Posterior vena cava (tissue), 2 donors: Measurements from ENCODE around the gene PROX1. TPM values are rescaled to one million over a fixed set of nuclear protein-coding genes. Genes with fewer than 3 reads are reported as not detected.
"Not testable (repeated sequence)": the region's sequence is repeated elsewhere in the genome, so short reads cannot be mapped to it uniquely, and the experiment has no call there.

Experiments
- DNase-seq: peaks from one replicate; pipeline ENCODE4 v3.0.0-alpha.2; 2020; ENCODE audit warnings: low spot score
- intact Hi-C, 2 donors: fragments of 100-400 bp; cut with DNase I; formaldehyde crosslinking; loops; one replicate each; pipeline versions ENCODE4 v1.14.1 to v1.14.2; 2022 to 2023
- total RNA-seq, 2 donors: library from RNA; stranded (reverse); fragmentation: NEBNext Ultra II Directional; extraction: Animal tissue kit (Norgen Biotek cat#: 25700); gene quantifications; one replicate each; pipeline ENCODE4 v1.2.1, GENCODE V29; 2021
- donor health status: DM: yes; HTN: yes; CAD: no.
- donor health status: DM: yes; HTN: yes; CAD: no.

Gene PROX1
- total RNA-seq, 2 donors from 2014 or later: 8.8 to 13.7 TPM

DNA sequence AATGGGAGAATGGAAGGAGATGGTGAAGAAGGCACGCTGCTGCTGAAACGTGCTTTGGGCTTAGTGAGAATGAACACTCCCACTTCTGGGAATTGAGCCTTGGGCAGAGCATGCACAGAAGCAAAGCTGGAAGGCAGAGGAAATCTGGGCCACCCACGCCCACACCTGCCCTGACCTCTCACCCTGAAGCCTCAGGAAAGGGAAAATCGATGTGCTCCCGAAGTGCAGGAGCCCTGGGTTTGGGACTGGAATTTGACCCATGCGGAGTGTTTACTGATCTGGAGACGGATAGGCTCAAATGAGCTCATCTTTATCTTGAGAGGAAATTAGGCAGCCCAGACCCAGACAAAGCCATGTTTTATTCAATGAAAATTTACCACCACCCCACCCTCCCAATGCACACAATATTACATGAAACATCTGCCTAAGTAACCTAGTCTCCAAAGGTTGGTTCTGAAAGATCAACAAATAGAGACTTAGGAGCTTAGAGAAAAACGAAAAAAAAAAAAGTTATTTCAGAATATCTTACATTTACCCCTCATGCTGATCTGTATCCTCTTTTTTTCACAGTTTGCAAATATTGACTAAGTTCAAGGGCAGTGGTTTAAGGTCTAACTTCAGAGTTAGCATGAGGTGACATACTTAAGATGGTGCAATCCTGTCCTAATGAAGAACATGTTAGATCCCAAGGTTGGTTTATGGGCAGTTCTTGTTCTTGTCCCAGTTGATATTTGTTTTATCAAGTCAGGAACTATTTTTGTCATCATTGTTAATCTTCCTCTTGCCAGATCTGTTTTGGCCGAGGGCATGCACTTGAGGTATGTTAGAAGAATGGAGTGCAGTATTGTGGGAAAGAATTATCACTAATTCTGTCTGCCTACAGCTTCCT lies 63.0 kb downstream of the PROX1 start:
- no peak for DNase-seq
- intact Hi-C loops: no loop called here

DNA sequence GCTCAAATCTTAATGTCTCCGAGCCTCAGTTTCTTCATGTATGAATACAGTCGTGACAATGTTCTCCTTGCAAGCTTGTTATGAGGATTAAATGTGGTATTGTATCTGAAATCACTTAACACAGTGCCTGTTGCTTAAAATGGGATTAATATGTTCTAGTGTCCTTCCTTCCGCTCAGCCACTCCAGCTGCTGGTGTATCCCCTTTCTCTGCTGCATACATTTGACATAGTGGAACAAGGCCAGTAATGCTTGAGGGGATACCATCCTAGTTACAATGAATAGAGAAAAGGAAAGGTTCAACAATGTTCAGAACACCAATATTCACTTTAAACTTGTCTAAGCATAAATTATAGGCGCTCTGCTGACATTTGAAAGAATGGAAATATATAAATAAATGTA lies 64.0 kb downstream of the PROX1 start:
- no peak for DNase-seq
- intact Hi-C loops: no loop called here

DNA sequence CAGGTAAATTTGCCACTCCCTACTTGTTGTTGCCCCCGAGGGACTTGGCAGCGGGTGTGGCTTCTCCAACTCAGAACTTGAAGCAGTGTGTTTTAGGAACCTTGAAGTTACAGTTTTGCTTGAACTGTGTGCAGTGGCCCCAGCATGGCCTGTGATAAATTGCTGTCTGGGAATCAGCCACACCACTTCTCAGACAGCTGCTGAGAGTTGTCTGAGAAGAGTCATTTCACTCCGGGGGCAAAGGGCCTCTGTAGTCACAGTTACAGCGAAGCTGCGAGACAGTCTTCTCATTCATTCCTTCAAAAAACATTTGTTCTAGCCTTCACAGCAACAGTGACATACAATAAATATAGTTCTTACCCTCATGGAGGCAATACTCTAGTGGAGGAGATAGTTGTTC lies 70.3 kb downstream of the PROX1 start:
- DNase-seq: no peak
- intact Hi-C loops: no loop called here

DNA sequence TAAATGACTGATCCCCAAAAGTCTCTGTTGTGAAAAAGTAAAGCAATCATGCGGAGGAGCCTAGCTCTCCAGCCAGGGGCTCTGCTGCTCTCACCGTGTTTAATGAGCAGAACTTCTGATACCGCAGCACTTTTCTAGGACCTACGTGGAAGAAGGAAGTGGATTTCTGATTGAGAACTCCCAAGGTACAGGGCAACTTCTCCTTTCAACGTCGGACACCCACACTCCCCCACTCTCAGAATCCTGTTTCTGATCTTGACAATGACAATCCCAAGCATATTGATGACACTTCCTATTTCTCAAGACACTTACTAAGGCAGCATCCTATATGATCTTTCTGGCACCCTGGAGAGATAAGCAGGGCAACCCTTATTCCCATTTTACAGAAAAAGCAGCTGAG lies 78.4 kb downstream of the PROX1 start:
- no peak for DNase-seq

DNA sequence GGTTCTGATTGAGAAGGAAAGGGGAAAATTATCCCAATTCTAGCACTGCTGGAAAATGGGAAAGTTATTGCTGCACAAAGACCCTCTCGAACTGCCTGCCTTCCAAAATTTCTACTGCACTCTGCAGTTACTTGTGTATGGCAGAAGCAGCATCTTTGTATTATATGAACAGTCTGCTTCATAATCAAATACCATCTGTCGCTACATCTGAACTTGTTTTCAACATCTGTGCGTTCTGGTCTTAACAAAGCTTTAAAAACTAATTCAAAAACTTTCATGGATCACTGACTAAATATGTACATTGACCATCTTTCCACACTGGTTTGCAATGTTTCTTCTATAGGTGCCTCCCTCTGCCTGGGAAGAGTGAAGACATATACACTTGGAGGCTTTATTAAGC lies 79.2 kb downstream of the PROX1 start:
- no peak for DNase-seq
- intact Hi-C loops: no loop called here

More for the DNA sequence above, 78.4 kb downstream of the PROX1 start:
- intact Hi-C loops: no loop called here

DNA sequence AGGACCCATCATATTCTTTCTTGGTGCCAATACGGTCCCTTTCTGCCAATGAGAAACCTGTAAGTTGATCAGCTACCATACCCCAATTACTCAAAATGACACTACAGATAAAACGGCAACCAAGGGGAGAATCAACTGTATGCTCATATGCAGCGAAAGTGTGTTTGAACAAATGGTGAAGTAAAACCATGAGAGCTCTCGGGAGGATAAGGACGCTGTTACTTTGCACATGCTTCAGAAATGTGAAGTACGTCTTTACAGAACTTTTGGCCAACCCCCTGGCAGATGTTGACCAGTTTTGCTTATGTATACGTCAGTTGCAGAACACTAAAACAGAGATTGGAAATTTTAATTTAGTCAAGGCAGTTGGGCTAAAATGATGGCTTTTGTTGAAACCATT lies 79.6 kb downstream of the PROX1 start:
- DNase-seq: no peak
- intact Hi-C loops: no loop called here

DNA sequence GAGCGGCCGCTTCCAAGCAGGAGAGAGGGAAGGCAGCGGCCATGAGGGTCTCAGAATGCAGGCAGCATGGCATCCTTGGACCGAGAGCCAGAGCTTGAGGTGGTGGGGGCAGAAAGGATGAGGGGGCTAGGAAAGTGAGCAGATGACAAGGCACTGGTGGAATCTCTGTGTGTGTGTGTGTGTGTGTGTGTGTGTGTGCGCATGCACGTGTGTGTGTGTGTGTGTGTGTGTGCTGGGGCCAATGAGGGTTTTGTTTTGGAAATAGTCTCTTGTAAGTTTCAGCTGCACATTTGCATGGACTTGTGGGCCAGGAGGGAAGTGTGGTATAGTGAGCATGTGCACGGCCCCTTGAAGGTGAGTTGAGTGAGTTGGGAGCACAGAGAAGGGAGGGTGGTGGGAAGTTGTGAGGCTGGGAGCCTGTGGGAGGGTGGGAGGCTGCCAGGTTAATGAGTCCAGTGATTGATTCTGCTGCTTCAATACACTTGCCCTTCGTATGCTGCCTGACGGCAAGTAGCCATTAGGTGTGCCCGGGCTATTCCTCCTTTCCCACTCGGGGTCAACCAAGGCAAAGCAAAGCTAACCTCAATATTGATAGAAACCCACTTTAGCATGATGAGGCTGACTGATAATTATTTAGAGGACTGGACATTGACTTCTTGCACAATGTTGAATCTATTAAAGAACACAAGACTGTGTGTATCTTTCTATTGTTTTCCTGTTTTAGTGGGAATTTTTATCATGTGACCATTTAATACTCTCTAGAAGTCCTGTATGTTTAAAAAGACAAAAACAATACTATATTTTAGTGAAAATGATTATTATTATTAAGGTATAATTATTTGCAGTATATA lies 80.3 kb downstream of the PROX1 start:
- intact Hi-C loops: no loop called here

DNA sequence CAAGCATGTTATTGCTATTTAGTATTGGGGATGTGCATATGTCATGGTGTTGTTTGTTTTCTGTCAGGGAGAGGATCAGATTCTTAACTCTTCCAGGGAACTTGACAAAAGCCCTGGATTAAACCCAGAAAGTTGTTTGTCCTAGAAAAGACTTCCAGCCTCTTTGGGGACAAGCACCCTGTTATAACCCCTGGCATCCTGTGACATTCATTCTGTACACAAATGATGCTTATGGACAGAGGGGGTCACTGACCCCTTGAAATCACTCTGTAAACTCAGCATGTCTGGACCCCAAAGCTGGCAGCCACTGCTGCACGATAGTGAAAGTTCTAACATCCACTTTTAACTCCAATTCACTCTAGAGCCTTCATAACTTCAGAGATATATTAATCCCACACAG lies 81.2 kb downstream of the PROX1 start:
- intact Hi-C loops: no loop called here
- DNase-seq: no peak

More for the DNA sequence above, 80.3 kb downstream of the PROX1 start:
- DNase-seq: no peak

DNA sequence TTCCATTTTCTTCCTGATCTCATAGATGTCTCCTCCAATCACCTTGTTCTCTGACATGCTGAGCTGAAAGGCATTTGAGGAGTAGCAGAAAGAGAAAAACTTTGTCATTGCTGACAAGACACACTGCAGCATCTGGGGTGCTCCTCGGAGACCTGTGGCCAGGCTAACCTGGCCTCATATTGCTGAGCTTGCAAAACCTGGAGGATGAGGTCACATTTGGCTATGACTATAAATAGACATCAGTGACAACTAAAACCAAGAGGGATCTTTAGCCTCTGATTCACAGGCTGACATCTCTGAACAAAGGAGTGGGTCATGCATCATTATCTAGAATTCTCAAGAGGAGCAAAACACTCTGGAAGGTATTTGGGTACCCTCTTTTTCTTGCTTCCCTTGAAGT lies 83.7 kb downstream of the PROX1 start:
- DNase-seq: no peak
- intact Hi-C loops: no loop called here

DNA sequence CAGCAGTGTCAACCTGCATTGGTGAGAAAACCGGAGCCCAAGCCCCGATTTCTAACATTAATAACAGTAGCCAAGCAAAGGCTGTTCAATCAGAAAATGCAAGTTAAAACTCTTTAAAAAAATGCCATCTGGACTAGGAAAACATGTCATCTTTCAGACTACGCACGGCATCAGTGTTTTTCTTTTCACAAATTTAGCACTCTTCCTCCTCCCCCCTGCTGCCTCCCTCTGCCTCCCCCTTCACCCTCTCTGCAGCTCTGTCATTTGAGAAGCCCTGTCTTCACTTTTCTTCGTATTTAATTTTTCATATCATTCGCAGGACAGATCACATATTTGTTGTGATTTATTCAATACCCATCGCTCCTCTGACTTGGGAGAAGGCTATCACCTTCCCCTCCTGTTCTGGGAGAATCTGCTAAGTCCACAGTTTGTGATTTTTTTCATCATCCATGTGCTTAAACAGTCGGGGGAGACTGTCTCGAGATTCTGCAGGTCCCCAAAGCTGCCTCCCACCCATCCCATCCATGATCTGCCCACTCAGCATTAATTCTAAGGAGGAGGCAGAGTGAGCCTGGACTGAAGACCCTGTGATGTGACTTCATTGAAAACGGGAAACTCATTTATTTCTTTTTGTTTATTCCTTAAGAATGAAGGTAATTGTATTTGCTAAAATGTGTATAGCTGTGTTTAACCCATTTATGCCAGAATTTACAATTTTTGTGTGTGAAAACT lies 84.8 kb downstream of the PROX1 start:
- DNase-seq: no peak
- intact Hi-C loops: no loop called here

DNA sequence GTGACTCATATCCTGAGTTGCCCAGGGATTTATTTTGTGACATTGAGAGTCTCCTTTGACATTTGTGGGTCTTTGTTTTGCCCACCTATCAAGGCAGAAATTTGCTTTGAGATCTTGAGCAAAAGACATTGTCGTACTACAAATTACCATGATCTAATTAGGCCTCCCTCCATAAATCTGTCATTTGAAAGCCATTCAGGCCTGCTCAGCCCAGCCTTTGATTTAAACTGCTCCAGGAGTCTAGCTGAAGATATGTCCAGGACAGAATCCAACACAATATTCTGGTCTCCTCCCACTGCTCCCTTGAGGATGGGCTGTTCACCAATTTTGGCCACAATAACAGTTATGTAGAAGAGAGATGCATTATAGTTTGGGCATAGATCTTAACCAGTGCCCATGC lies 86.7 kb downstream of the PROX1 start:
- no peak for DNase-seq
- intact Hi-C loops: no loop called here

DNA sequence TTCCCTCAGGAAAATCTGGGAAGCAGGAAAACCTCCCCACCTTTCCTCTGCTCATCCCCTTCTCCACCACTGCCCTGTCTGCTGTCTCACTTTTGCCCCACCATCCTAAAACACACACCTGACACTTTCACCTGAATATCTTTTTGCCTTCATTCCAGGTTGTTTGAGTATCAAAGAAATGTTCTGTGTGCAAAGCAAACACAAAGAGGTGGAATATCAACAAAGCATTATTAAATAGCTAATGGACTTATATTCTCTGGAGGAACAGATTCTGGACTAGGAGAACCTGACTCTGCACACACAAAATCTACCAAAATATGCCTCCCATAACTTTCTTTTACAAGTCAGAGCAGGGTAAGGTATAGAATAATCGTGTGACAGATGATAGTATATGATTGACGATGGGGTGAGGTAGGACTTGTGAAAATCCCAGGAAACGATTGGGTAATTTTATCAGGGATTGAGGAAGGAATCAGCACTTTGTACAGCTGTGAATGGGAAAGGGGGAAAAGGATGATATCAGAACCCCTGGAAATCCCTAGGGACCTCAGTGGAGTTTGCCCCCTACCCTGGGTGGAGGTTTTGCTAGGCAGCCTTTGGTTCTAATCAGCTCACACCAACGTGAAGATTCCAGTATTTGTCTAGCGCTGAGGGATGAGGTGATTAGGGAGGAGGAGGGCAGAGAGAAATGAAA lies 87.7 kb downstream of the PROX1 start:
- DNase-seq: no peak
- intact Hi-C loops: no loop called here

DNA sequence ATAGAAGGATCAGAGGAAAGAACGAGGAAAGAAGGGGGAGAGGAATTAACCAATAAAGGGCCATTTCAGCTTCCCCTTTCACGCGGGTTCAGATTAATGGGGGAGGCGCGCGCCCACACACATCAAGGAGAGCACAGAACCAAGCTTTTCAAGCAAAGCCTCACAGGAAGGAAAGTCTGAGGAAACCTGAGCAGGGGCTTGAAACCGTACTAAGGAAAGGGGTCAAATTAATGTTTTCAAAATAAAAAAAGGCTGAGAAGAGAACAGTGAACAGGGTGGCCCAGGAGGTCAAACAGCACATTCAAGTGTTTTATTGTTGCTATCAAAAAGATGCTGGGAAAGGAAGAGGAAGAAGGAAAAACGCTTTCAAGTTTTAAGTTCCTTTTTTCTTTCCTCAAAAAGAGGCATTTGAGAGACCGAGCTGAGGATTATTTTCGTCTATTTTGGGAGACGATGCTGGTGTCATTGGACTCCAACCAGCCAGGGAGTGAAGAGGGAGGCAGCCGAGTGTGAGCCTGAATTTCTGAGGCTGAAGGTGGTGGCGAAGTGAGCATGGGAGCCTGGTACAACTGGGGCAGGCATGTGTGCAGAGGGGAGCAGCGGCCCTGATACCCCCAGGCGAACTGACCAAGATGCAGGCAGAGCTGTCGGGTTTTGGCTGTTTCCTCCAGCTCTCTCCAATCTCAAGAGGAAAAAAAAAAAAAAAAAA lies 88.4 kb downstream of the PROX1 start:
- intact Hi-C loops: no loop called here
- DNase-seq: no peak

DNA sequence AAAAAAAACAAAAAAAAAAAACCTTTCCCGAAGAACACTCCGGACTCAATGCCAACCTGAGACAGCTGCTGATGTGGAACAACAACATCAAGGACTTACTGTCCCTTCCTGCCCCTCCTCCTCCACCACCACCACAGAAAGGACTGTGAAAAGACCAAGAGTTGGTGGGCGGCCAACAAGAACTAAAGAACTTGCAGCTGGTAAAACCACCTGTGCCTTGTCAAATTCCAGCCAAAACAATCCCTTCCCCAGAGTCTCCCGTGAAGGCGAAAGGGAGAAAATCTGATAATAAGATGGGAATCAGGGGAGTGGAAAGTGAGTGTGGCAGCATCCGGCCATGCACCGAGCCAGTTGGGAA lies 88.9 kb downstream of the PROX1 start:
- intact Hi-C loops: no loop called here
- DNase-seq: no peak

DNA sequence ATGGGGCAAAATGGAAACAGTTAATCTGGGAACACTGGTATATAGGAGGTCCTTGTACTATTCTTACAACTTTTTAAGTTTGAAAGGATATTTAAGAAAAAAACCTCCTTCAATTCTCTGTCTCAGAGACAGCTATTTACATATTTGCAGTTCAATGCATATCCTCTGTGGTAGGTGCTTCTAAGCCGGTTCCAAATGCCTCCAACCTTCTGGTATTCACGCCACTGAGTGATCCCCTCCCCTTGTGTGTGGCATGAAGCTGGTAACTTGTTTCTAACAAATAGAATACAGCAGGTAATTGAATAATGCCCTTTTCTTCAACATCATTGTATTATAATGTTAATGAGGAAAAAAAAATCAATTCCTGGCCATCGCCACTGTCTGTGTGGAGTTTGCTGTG lies 91.2 kb downstream of the PROX1 start:
- no peak for DNase-seq
- intact Hi-C loops: no loop called here

DNA sequence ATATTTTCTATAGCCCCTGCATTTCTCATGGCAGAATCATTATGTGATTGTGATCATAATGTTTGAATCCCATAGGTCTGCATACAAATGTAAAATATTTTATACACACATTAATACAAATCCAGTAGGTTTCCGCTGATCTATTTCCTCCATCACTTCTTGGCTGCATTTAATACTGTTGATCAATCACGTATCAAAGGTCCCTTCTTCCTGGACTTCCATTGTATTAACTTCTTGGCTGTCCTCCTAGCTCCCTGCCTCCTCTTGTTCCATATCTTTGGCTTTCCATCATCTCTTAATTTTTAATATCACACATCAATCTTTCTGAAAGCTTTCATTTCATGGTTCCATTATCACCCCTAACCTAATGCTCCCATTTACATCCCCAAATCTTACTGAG lies 97.6 kb downstream of the PROX1 start:
- DNase-seq: no peak
- intact Hi-C loops: no loop called here

DNA sequence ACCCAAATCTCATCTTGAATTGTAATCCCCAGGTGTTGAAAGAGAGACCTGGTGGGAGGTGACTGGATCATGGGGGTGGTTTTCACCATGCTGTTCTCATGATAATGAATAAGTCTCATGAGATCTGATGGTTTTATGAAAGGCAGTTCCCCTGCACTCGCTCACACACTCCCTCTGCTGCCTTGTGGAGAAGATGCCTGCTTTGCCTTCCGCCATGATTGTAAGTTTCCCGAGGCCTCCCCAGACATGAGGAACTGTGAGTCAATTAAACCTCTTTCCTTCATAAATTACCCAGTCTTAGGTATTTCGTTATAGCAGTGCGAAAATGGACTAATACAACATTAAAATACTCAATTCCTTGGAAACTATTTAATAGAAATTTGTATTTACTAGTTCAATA lies 99.2 kb downstream of the PROX1 start:
- intact Hi-C loops: no loop called here
- DNase-seq: no peak

DNA sequence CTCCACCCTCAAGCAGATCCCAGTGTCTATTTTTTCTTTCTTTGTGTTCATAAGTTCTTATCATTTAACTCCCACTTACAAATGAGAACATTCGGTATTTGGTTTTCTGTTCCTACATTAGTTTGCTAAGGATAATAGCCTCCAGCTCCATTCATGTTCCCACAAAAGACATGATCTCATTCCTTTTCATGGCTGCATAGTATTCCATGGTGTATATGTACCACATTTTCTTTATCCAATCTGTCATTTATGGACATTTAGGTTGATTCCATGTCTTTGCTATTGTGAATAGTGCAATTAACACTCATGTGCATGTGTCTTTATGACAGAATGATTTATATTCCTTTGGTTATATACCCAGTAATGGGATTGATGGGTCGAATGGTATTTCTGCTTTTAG lies 101.2 kb downstream of the PROX1 start:
- DNase-seq, intact Hi-C loops: not testable (repeated sequence)
